CD14-positive monocyte (primary cell): ENCODE measurements around the gene APMAP. TPM values are rescaled to one million over a fixed set of nuclear protein-coding genes. Genes with fewer than 3 reads are reported as not detected.
A peak's percentile ranks its signal among the peaks of the same experiment; 100 is the strongest.

Experiments used
- DNase-seq, 3 donors: peaks; one replicate each; pipeline ENCODE4 v3.0.0-alpha.2; 2011 to 2022
- H2AFZ ChIP-seq: 2 replicates; pipeline ENCODE4 v1.6.0; 2012; ENCODE audit warnings: mild to moderate bottlenecking, low read depth, low read length, inconsistent platforms; ENCODE audit not compliant: insufficient read depth, poor library complexity, severe bottlenecking
- H3K27ac ChIP-seq, 2 donors: 1 replicate in 1 of 2; 2 replicates in 1 of 2; pipeline ENCODE4 v1.5.1; 2012 to 2013; ENCODE audit warnings: low read length in 2 of 2, control low read depth in 1 of 2, inconsistent platforms in 1 of 2, low read depth in 1 of 2, mild to moderate bottlenecking in 1 of 2
- H3K27me3 ChIP-seq, 2 donors: one replicate each; pipeline versions ENCODE4 v1.6.0 to v1.6.1; 2011 to 2013; ENCODE audit warnings: low read length in 2 of 2; ENCODE audit not compliant: control insufficient read depth in 2 of 2, insufficient read depth in 2 of 2
- H3K36me3 ChIP-seq, 2 donors: replicated peaks in 1 of 2; 1 replicate in 1 of 2; 2 replicates in 1 of 2; pipeline versions ENCODE4 v1.5.1 to v1.6.1; 2012 to 2013; ENCODE audit warnings: low read length in 2 of 2, control low read depth in 1 of 2, inconsistent platforms in 1 of 2, mild to moderate bottlenecking in 1 of 2; ENCODE audit not compliant: insufficient read depth in 2 of 2, control insufficient read depth in 1 of 2
- H3K4me1 ChIP-seq, 2 donors: 1 replicate in 1 of 2; 2 replicates in 1 of 2; pipeline versions ENCODE4 v1.5.1 to v1.6.1; 2012 to 2013; ENCODE audit warnings: low read length in 2 of 2, control low read depth in 1 of 2, inconsistent platforms in 1 of 2, mild to moderate bottlenecking in 1 of 2, moderate library complexity in 1 of 2; ENCODE audit not compliant: insufficient read depth in 2 of 2, control insufficient read depth in 1 of 2
- H3K4me2 ChIP-seq: replicated peaks from 2 replicates; pipeline ENCODE3; 2012; ENCODE audit warnings: low read length, moderate library complexity, mild to moderate bottlenecking; ENCODE audit not compliant: poor library complexity, severe bottlenecking; ENCODE audit errors: extremely low read depth
- H3K4me3 ChIP-seq, 3 experiments: fragments of 200-600 bp in 1 of 3; sonication (generic) in 1 of 3; replicated peaks in 1 of 3; 1 replicate in 2 of 3; 2 replicates in 1 of 3; pipeline ENCODE4 v1.5.1; 2011 to 2013; ENCODE audit warnings: low read length in 3 of 3, mild to moderate bottlenecking in 3 of 3, control low read depth in 2 of 3, low read depth in 2 of 3, inconsistent platforms in 1 of 3, moderate library complexity in 1 of 3
- H3K79me2 ChIP-seq: 2 replicates; pipeline ENCODE4 v1.6.0; 2012; ENCODE audit warnings: mild to moderate bottlenecking, control low read depth, inconsistent platforms, low read length, moderate library complexity; ENCODE audit not compliant: insufficient read depth
- H3K9ac ChIP-seq: 2 replicates; pipeline ENCODE4 v1.6.0; 2017; ENCODE audit warnings: low read length, mild to moderate bottlenecking; ENCODE audit not compliant: insufficient read depth, poor library complexity, severe bottlenecking
- H3K9me3 ChIP-seq, 2 donors: replicated peaks in 1 of 2; 1 replicate in 1 of 2; 2 replicates in 1 of 2; pipeline versions ENCODE4 v1.5.1 to v1.6.1; 2012 to 2013; ENCODE audit warnings: low read length in 2 of 2, control low read depth in 1 of 2; ENCODE audit not compliant: control insufficient read depth in 1 of 2, insufficient read depth in 1 of 2
- H4K20me1 ChIP-seq: 2 replicates; pipeline ENCODE4 v1.6.0; 2012; ENCODE audit warnings: mild to moderate bottlenecking, low read length, control low read depth, moderate library complexity; ENCODE audit not compliant: insufficient read depth
- H3K27ac Mint-ChIP-seq, 7 donors: one replicate each; pipeline ENCODE4 v1.8.0; 2020; ENCODE audit warnings: mild to moderate bottlenecking in 7 of 7, mixed read lengths in 7 of 7, moderate library complexity in 6 of 7, inconsistent platforms in 2 of 7
- H3K27me3 Mint-ChIP-seq, 3 donors: one replicate each; pipeline ENCODE4 v1.8.0; 2021 to 2022; ENCODE audit warnings: low read depth in 3 of 3, mild to moderate bottlenecking in 3 of 3, mixed read lengths in 3 of 3, moderate library complexity in 3 of 3, inconsistent platforms in 1 of 3
- H3K36me3 Mint-ChIP-seq, 2 donors: one replicate each; pipeline ENCODE4 v1.8.0; 2020; ENCODE audit warnings: mixed read lengths in 2 of 2, inconsistent platforms in 1 of 2, mild to moderate bottlenecking in 1 of 2
- H3K4me1 Mint-ChIP-seq: one replicate; pipeline ENCODE4 v1.8.0; 2020; ENCODE audit warnings: mild to moderate bottlenecking, mixed read lengths
- H3K4me3 Mint-ChIP-seq, 2 donors: one replicate each; pipeline ENCODE4 v1.8.0; 2020; ENCODE audit warnings: mild to moderate bottlenecking in 2 of 2, mixed read lengths in 2 of 2, moderate library complexity in 1 of 2
- H3K9me3 Mint-ChIP-seq, 7 donors: one replicate each; pipeline ENCODE4 v1.8.0; 2020 to 2022; ENCODE audit warnings: mixed read lengths in 7 of 7, mild to moderate bottlenecking in 6 of 7, moderate library complexity in 6 of 7, inconsistent platforms in 2 of 7
- WGBS: methylation state at CpG from one replicate; pipeline ENCODE4 v1.1.5; 2013; ENCODE audit warnings: missing lambda C conversion rate; ENCODE audit not compliant: insufficient coverage; 5-methylcytosine and 5-hydroxymethylcytosine counted together
- intact Hi-C, 2 donors: fragments of 100-400 bp; cut with micrococcal nuclease; formaldehyde crosslinking; loops; one replicate each; pipeline versions ENCODE4 v1.15.0 to v1.15.1; 2023
- polyA plus RNA-seq, 3 donors: library from polyadenylated mRNA; depleted of rRNA in 1 of 3; unstranded in 2 of 3; stranded (reverse) in 1 of 3; fragments of 300-500 nt in 2 of 3; fragments of >200 nt in 1 of 3; fragmentation: Illumina TruSeq in 2 of 3; gene quantifications; 1 replicate in 2 of 3; 2 replicates in 1 of 3; pipeline ENCODE4 v1.2.3, GENCODE V29; 2012 to 2021
- TF ChIP-seq, protein P1 (sequence below): fragments of 200-600 bp; IDR thresholded peaks from one replicate; pipeline ENCODE4 v1.8.0; 2022; ENCODE audit warnings: antibody characterized with exemption, mild to moderate bottlenecking

The APMAP gene
- polyA plus RNA-seq, 3 donors: 26.9 to 74.0 (median 73.2) TPM

DNA sequence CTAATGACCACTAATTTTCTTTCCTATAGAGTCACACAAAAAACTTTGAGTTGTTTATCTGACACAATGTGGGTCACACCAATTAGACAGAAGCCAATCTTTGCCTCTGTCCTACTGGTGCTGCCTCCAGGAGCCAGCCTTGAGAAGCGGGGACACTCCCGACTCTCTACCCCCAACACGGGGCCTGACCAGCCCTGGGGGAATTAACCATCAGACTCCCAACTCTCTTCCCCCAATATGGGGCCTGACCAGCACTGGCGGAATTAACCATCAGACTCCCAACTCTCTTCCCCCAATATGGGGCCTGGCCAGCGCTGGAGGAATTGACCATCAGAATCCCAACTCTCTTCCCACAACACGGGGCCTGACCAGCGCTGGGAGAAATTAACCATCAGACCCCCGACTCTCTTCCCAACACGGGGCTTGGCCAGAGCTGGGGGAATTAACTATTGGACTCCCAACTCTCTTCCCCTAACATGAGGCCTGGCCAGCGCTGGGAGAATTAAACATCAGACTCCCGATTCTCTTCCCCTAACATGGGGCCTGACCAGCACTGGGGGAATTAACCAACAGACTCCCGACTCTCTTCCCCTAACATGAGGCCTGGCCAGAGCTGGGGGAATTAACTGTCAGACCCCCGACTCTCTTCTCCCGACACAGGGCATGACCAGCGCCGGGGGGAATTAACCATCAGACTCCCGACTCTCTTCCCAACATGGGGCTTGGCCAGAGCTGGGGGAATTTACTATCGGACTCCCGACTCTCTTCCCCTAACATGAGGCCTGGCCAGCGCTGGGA lies 31.0 kb downstream of the APMAP start:
- peaks cover 0 to 4% (median 1%) of the 10 kb centered on the region in 3 donors for H3K27me3 Mint-ChIP-seq
- no peaks in the 10 kb centered on the region for H3K4me1 Mint-ChIP-seq
- no peaks in the 10 kb centered on the region for H3K9me3 Mint-ChIP-seq
- no peak overlapping the region for H3K9ac ChIP-seq
- intact Hi-C loops: no loop called here
- H3K27me3 ChIP-seq: no peaks in the 10 kb centered on the region
- no peaks in the 10 kb centered on the region for H4K20me1 ChIP-seq
- no peak overlapping the region for H2AFZ ChIP-seq
- peak overlapping the region in 1 of 2 donors; percentile 20 for H3K27ac ChIP-seq
- H3K36me3 ChIP-seq: peaks cover 87 to 95% of the 10 kb centered on the region in 2 donors
- 90% methylated on average over 16 of the region's 20 CpGs for WGBS
- peaks cover 82 to 92% of the 10 kb centered on the region in 2 donors for H3K36me3 Mint-ChIP-seq
- no peaks in the 10 kb centered on the region for H3K79me2 ChIP-seq
- H3K4me1 ChIP-seq: no peaks in the 10 kb centered on the region
- H3K4me2 ChIP-seq: no peak overlapping the region
- no peak overlapping the region for H3K4me3 Mint-ChIP-seq
- peak overlapping the region in 5 of 7 donors; percentile 31 to 74 (median 69) for H3K27ac Mint-ChIP-seq
- no peak for DNase-seq
- TF ChIP-seq, protein P1, sequence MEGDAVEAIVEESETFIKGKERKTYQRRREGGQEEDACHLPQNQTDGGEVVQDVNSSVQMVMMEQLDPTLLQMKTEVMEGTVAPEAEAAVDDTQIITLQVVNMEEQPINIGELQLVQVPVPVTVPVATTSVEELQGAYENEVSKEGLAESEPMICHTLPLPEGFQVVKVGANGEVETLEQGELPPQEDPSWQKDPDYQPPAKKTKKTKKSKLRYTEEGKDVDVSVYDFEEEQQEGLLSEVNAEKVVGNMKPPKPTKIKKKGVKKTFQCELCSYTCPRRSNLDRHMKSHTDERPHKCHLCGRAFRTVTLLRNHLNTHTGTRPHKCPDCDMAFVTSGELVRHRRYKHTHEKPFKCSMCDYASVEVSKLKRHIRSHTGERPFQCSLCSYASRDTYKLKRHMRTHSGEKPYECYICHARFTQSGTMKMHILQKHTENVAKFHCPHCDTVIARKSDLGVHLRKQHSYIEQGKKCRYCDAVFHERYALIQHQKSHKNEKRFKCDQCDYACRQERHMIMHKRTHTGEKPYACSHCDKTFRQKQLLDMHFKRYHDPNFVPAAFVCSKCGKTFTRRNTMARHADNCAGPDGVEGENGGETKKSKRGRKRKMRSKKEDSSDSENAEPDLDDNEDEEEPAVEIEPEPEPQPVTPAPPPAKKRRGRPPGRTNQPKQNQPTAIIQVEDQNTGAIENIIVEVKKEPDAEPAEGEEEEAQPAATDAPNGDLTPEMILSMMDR: no peak
- H3K9me3 ChIP-seq: no peaks in the 10 kb centered on the region
- no peak overlapping the region for H3K4me3 ChIP-seq

DNA sequence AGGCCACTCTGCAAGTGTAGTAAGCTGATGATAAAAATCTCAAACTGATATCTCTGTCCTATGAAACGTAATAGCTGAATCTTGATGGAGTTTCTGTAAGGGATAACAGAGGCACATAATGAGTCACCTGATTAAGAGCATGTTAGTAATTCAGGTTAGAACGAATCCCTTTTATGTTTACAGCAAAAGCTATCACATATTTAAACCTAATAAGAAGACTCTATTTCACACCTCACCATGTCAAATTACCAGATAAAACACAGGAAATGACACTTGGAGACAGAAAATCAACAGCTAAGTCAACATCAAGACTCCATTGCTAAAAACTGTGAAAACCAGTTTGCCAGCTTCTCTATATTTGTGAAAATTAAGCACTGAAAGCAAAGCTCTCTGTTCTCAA lies 31.7 kb downstream of the APMAP start:
- peak overlapping the region in 2 of 7 donors; percentile 43 to 57 for H3K27ac Mint-ChIP-seq
- intact Hi-C loops: no loop called here

More for the DNA sequence above, 31.7 kb downstream of the APMAP start:
- no peak overlapping the region for H2AFZ ChIP-seq
- H3K9ac ChIP-seq: no peak overlapping the region
- peaks cover 79 to 87% of the 10 kb centered on the region in 2 donors for H3K36me3 Mint-ChIP-seq
- peaks cover 4% of the 10 kb centered on the region for H3K79me2 ChIP-seq
- H3K4me3 ChIP-seq: no peak overlapping the region
- WGBS: no CpG with 5 or more reads among the region's 2 CpGs
- peaks cover 79 to 87% of the 10 kb centered on the region in 2 donors for H3K36me3 ChIP-seq
- H3K4me1 Mint-ChIP-seq: peaks cover 5% of the 10 kb centered on the region
- H3K27ac ChIP-seq: no peak overlapping the region
- no peaks in the 10 kb centered on the region for H3K27me3 ChIP-seq
- no peak overlapping the region for H3K4me2 ChIP-seq
- TF ChIP-seq, protein P1: no peak
- DNase-seq: no peak
- H3K9me3 Mint-ChIP-seq: no peaks in the 10 kb centered on the region
- H3K4me1 ChIP-seq: no peaks in the 10 kb centered on the region
- no peaks in the 10 kb centered on the region for H4K20me1 ChIP-seq
- H3K9me3 ChIP-seq: no peaks in the 10 kb centered on the region
- peaks cover 0 to 3% (median 1%) of the 10 kb centered on the region in 3 donors for H3K27me3 Mint-ChIP-seq
- H3K4me3 Mint-ChIP-seq: no peak overlapping the region
